Stimulated activated CD4-positive, alpha-beta T cell treated with anti-CD3 and anti-CD28 coated beads, Interleukin-12 subunit alpha, Interleukin-12 subunit beta, amount 100 ng/mL, for 4 hours (primary cell): ENCODE measurements around the gene KDM2B.
"Not testable (repeated sequence)": the region's sequence is repeated elsewhere in the genome, so short reads cannot be mapped to it uniquely, and the experiment has no call there.

Experiments used
- DNase-seq: peaks from one replicate; pipeline ENCODE4 v3.0.0-alpha.2; 2020

Gene KDM2B

GRCh38 chr12:121583334-121583661 is 2.5 kb upstream of the KDM2B start:
- not testable (repeated sequence) for DNase-seq

GRCh38 chr12:121582583-121583333 is 1.9 kb upstream of the KDM2B start:
- no peak for DNase-seq

GRCh38 chr12:121581686-121582429 is 1.0 kb upstream of the KDM2B start:
- no peak for DNase-seq

- DNase-seq, result peak; percentile 63
Measured at GRCh38 chr12:121579981-121580868, 598 bp downstream of the KDM2B start.

GRCh38 chr12:121579190-121579791 is 1.5 kb downstream of the KDM2B start:
- peak; percentile 30 for DNase-seq

GRCh38 chr12:121578230-121579189 is 2.3 kb downstream of the KDM2B start:
- DNase-seq, result no peak

- DNase-seq, result no peak
Measured at GRCh38 chr12:121577443-121578180, 3.2 kb downstream of the KDM2B start.

GRCh38 chr12:121576851-121577391 is 3.9 kb downstream of the KDM2B start:
- DNase-seq, result no peak

- DNase-seq, result no peak
Measured at GRCh38 chr12:121575952-121576625, 4.7 kb downstream of the KDM2B start.

GRCh38 chr12:121575051-121575450 is 5.8 kb downstream of the KDM2B start:
- no peak for DNase-seq

GRCh38 chr12:121574025-121574424 is 6.8 kb downstream of the KDM2B start:
- DNase-seq, result no peak

GRCh38 chr12:121571920-121572319 is 8.9 kb downstream of the KDM2B start:
- DNase-seq, result no peak

GRCh38 chr12:121570467-121571283 is 10.1 kb downstream of the KDM2B start:
- no peak for DNase-seq

- DNase-seq, result no peak
Measured at GRCh38 chr12:121568971-121569751, 11.7 kb downstream of the KDM2B start.

- DNase-seq, result no peak
Measured at GRCh38 chr12:121568518-121568917, 12.3 kb downstream of the KDM2B start.

GRCh38 chr12:121565076-121565475 is 15.7 kb downstream of the KDM2B start:
- DNase-seq, result no peak

GRCh38 chr12:121562488-121562887 is 18.3 kb downstream of the KDM2B start:
- no peak for DNase-seq

GRCh38 chr12:121561009-121561395 is 19.8 kb downstream of the KDM2B start:
- no peak for DNase-seq
